HG03039 (cell line): Measurements from ENCODE around the gene LY6G5C.

Source experiments
- ATAC-seq: cut with Tn5 transposase; IDR thresholded peaks from one replicate; pipeline ENCODE4 v1.9.1; 2021; ENCODE audit warnings: mild to moderate bottlenecking, moderate library complexity; ENCODE audit not compliant: unreplicated experiment

LY6G5C gene, protein sequence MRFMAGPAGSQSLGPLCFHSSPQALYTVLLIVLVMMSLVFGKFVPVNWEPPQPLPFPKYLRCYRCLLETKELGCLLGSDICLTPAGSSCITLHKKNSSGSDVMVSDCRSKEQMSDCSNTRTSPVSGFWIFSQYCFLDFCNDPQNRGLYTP

GRCh38 chr6:31680226-31681134 is at the start of gene LY6G5C:
TSS of gene LY6G5C (minus strand) at chr6:31681067. CDS start at chr6:31680373, 694 bp downstream.
- ATAC-seq = no peak

- peak; percentile 27 for ATAC-seq
These were observed 49.2 kb upstream of the LY6G5C start for GRCh38 chr6:31729979-31730630.

DNA sequence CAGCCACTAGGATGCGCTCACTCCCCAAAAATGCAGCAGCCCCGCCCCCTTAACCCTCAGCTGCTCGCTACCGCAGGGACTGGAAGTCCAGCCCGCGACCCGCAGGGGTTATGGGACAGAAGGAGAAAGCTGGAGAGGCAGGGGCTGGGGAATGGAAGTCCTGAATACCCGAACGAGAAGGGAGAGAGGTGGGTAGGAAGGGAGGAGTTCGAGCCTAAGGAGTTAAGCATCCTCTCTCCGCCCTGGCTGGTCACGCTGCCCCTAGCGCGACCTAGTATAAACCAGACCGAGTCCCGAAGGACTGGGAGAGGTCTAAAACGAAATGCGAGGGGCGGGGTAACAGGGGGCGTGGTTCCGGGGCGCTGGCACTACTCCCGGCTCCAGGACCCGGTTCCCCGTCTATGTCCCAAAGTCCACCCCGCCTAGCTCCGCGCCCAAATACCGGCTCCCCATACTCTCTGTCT is 48.7 kb upstream of the LY6G5C start:
- peak; percentile 52 for ATAC-seq

DNA sequence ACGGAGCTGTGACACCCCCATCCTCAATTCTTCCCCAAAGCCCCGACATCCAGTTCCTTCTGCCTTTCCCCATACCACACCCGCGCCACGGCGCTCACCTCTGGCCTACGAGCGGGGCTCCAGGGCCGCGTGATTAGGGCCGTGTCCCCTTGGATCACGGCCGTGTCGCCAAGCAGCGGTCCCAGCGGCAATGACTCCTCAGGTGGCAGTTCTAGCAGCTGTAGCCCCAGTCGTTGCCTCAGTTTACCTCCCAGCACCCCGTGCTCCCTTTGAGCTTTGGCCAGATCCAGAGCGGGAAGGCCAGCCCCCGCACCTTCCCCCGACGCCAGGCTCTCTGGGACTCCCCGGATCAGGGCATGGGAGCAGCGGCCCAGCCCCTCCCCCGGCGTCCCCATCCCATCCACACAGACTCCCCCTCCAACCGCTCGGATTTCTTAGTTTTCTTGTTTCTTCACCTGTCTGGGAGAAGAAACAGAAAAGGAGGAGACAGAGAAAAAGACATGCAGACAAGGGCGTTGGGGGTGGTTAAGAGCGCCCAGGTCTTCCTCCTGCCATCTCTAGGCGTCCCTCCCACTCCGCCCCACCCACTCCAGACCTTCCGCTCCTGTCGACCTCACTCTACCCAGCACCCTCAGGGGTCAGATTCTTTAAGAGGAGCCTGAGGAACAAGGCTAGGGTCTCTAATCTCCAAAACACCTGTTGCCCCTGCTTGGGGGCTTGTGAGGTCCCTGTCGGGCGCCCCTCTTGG is 48.1 kb upstream of the LY6G5C start, which contains the start of gene DDAH2:
Gene DDAH2, minus strand, starts transcription at position 533 of the 748 bp plus-strand sequence. Its CDS starts 138 bp downstream, at position 395.
- ATAC-seq = no peak

GRCh38 chr6:31727717-31728671 is 47.1 kb upstream of the LY6G5C start:
- ATAC-seq = no peak

DNA sequence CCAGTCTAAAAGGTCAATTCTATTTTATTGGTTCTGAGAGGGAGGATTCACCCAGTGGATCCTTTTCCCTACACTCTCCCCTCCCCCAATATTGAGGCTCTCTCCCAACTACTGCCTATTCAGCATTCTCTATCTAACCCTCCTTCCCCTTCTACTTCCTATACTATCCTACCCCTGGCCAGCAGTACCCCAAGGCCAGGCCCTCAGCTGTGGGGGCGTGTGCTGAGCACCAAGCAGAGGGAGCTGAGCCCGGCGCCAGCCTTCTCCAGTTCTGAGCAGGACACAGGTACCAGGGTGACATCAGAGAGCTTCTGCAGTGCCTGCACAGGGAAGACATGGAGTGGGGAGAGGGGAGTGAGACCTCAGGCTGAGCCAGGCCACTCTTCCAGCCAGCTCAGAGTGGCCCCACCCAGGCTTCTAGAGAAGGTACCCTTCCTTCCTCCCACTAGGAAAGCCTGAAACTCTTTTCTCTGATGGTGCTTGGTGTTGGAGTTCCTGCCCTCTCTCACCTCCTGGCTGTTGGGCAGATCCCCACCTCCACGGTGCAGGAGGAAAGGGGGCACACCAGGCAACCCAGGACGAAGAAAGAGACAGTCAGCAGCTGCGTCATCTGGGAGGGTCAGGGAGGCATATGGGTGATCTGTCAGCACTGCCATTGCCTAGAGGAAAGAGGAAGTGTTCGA is 46.3 kb upstream of the LY6G5C start:
- no peak for ATAC-seq

DNA sequence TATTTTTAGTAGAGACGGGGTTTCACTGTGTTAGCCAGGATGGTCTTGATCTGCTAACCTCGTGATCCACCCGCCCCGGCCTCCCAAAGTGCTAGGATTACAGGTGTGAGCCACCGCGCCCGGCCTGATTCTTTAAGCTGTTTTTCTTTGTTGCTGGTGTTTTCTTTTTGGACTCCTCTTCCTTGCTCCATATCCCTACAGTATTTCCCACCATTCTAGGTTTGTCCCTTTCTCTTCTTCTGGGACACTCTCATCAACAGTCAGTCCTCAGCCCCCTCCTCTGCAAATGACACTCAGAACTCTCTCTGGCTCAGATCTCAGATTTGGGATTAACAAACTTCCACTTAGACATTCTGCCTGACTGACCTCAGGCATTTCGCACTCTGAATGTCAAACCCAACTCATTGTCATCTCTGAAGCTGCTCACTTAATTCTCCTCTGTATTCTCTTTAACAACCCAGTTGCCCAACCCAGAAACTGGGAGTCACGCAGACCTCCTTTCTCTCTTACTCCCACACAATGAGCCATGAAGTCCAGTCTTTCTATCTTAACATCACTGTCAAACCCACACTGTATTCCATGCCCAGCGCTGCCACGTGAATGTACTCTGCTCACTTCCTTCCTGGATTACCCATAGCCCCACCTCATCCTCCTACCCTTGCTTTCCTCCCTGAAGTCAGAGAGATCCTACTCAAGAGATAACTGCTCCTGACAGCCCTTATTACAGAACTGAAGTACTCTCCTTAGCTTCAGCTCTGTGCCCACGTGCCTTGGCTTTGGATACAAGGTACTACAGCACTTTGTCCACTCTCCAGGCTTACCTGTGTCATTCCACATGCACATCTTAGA is 44.9 kb upstream of the LY6G5C start:
- no peak for ATAC-seq

DNA sequence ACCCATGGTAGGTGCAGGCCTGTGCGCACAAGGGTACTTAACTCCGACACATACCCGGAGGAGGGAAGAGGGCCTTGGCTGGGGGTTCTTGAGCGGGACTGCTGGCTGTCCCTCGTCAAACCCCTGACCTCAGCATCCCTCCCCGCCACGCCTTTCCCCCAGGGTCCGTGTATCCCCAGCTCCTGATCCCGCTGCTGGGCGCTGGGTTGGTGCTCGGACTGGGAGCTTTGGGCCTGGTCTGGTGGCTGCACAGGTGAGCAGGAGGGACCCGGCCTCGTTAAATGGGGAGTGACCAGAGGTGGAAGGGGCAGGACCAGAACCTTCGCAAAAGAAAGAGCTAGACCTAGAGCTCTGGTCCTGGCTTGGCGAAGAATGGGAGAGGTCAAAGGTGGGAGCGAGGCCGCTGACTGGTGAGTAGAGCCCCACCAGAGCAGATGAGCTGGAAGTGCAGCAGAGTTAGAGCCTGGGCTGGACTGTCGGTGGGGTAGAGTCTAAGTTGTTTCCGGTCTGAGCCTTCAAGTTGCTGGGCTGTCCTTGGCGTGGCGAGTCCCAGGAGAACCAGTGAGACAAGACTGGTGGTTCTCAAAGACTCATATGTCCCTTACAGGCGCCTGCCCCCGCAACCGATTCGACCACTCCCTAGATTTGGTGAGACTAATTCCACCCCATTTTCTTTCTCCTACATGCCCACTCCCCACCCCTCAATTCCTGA is 43.3 kb upstream of the LY6G5C start:
- no peak for ATAC-seq

DNA sequence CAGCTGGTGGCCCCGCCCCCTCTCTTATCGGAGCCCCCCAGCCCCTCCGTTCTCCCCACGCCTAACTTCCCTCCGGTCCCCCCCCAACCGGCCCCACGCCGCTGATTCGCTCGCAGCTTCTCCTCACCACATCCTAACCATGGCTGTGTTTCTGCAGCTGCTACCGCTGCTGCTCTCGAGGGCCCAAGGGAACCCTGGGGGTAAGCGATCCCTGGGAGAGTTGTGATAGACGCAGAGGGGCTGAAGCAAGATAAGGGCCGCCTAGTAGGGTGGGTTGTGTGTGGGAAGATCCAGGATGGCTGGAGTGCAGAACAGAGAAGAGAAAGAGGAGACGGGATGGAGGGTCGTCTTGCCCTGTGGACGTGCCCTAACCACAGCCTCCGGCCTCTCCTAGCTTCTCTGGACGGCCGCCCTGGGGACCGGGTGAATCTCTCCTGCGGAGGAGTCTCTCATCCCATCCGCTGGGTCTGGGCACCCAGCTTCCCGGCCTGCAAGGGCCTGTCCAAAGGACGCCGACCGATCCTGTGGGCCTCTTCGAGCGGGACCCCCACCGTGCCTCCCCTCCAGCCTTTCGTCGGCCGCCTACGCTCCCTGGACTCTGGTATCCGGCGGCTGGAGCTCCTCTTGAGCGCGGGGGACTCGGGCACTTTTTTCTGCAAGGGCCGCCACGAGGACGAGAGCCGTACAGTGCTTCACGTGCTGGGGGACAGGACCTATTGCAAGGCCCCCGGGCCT is 42.5 kb upstream of the LY6G5C start, which contains the start of gene MPIG6B:
Gene MPIG6B, plus strand, starts transcription at position 129 of the 735 bp plus-strand sequence. Its CDS starts 11 bp downstream, at position 140.
- ATAC-seq = no peak

GRCh38 chr6:31722173-31722572 is 41.3 kb upstream of the LY6G5C start:
- ATAC-seq = no peak

DNA sequence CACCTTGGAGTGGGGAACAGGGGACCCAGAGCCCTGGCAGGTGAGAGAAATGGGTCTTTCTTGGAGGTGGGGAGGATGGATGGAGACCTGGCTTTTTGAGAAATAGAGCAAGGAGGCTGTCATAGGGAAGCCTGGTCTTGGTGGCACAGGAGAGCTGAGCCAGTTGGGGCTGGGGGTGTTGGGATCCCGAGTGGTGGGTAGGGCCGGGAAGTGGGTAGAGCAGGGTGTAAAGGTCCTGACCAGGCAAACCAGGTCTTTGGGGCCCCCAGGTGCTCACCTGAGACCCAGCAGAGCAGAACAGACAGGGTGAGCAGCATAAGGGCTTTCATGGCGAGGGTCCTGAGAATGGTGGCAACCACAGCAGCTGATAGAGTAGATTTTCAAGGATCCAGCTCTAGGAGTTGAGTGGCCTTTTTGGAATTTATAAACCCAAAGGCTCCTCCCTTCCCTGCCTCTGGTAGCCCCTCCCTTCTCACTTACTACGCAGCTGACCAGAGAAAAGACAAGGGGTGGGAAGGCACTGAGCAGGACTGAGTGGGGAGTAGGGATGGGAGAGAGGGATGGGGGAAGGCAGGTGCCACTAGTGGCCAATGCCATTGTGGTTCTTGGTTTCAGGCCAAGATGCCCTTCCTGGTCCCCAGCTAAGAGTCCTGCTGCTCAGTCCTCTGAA is 40.6 kb upstream of the LY6G5C start, which contains the start of gene LY6G6C:
Gene LY6G6C, minus strand, starts transcription at position 396 of the 670 bp plus-strand sequence. Its CDS starts 67 bp downstream, at position 329.
- ATAC-seq = no peak

DNA sequence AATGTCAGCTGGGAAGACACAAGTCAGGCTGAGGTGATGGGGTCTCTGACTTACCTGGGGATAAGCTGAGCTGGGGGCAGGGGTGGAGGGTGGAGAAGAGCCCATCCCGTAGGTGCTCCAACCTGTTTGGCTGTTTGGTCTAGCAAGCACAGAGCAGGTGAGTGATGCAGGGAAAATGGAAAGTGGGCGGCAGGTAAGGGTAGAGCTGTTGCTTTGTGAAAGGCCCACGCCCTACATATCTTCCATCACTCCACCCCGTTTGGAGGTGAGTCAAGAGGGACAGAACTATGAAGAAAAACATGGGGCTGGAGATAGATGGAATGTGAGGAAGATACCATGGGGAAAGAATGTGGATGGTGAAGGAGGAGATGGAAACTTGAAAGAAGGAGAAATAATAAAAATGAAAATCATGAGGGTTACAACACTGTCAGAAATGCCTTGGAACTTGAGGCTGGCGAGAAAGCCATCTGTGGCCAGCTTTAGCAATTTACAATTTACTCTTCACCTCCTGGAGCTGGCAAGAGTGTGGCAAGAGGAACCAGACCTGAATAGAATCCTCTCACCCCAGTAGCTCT is 39.4 kb upstream of the LY6G5C start:
- no peak for ATAC-seq

DNA sequence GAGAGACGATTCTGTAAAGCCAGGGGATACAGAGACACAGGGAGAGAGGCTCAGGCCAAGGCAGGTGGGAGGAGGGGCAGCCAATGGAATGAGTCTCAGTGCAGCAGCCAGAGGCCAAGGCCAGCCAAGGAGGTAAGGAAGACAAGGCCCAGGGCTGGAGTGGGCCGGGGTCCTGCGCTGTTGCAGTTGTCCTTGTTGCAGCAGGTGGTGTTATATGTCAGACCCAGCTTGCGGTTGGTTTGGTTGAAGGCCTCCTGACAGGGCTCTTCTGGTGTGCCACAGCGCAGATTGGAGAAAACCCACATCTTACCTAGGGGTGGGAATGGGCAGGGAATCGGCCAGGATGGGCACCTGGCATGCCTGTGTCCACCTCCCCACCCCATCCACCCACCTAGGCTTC is 38.1 kb upstream of the LY6G5C start:
- no peak for ATAC-seq

- ATAC-seq = no peak
These were observed 37.4 kb upstream of the LY6G5C start for GRCh38 chr6:31718265-31718664.

GRCh38 chr6:31717499-31718222 is 36.8 kb upstream of the LY6G5C start:
- no peak for ATAC-seq
